Kidney capillary endothelial cell (primary cell): ENCODE results near the gene IMMP2L.

Source experiments
- DNase-seq: peaks from one replicate; pipeline ENCODE4 v3.0.0-alpha.2; 2018; ENCODE audit warnings: low spot score

Gene IMMP2L

DNA sequence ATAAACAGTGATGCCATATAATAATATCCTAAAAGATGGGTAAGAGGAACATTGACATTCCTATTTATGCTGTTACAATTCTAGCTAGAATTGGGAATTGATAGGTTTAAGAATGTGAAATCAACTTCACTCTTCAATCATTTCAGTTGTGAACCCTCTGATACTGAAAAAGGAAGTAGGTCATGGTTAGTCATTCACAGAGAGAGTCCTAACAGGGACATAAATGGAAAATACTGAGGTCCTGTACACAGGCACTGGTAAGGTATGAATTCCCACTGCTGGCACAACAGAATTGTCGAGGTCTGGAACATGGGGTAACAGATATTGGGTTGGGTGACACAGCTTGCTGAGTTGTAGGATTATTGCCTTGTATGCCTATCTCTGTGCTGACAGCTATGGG lies 760.8 kb downstream of the IMMP2L start:
- DNase-seq, result no peak

GRCh38 chr7:110800984-110801383 lies 761.3 kb downstream of the IMMP2L start:
- no peak for DNase-seq

- DNase-seq, result no peak
These were observed 764.6 kb downstream of the IMMP2L start for GRCh38 chr7:110797656-110798055.

DNA sequence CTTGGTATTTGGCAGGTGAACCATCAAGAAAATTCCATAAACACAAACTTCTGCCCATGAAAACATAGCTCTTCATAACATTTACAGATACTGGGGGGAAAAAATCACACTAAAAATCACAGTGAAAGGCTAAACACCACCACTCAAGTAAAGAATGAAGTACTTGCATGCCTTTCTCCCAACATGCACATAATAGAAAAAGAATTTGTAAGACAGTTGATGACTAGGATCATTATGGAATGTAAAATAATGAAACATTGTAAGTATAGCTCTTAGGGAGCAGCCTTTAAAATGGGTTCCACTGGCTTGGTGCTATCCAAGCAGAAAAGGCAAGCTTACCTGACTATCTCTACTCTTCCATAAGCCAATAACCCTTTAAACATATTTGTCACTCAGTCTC lies 771.3 kb downstream of the IMMP2L start:
- no peak for DNase-seq

GRCh38 chr7:110786328-110786965 lies 775.8 kb downstream of the IMMP2L start:
- no peak for DNase-seq

- DNase-seq, result no peak
These were observed 777.5 kb downstream of the IMMP2L start for GRCh38 chr7:110784749-110785148.

GRCh38 chr7:110780712-110781111 lies 781.6 kb downstream of the IMMP2L start:
- DNase-seq, result no peak

DNA sequence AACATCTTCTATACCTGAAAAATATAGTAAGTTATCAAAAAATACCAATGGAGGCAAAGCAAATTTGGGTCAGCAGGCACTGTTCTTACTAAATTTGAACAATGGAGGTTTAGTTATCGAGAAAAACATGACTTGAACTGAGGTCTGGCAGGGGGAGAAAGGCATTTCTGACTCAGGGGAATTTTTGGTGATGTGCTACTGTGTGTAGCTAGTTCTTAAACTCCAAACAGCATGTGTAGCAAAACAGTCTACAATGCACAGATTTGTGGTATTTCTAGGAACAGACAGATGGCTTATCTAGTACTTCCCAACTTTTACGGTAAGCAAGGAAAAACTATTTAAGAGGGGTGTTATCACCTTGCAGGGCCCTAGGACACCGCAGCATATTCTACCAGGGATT lies 783.0 kb downstream of the IMMP2L start:
- no peak for DNase-seq

- DNase-seq, result no peak
These were observed 787.2 kb downstream of the IMMP2L start for GRCh38 chr7:110775046-110775445.

DNA sequence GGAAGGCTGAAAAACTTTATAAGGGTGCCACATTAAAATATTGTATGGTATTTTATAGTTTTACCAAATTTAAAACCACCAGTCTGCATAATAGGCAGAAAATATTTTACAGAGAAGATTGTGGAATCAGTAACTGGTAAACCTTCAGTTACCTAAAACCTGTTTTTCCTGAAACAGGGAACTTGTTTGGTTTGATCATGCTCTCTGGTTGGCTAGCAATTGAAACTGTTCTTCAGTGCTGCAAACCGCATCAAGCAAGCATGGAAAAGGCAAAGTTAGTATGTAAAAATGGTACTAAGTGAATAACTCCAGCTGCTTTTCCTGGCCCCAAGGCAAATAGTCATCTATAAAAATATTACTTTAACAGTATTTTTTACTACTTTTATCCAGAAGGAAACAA lies 788.2 kb downstream of the IMMP2L start:
- no peak for DNase-seq

GRCh38 chr7:110772615-110773014 lies 789.7 kb downstream of the IMMP2L start:
- no peak for DNase-seq

DNA sequence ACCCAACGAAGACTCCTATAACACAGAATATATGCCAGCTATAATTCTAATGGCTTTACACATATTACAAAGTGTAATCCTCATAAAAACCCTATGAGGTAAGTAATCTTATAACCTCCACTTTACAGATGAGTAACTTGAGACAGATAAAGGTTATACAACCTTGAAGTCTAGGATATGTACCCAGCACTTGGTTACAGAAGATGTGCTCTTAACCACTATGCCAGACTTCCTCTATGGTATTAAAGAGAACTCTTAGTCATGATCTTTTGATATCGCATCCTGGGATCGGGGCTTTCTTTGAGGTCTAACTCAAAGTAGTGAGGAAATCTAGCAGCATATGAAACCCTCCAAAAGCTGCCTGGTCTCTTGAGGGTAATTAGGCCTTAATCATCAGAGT lies 790.6 kb downstream of the IMMP2L start:
- DNase-seq, result no peak

- DNase-seq, result no peak
These were observed 794.7 kb downstream of the IMMP2L start for GRCh38 chr7:110767550-110768110.

- no peak for DNase-seq
These were observed 795.4 kb downstream of the IMMP2L start for GRCh38 chr7:110766864-110767263.

GRCh38 chr7:110764852-110765251 lies 797.4 kb downstream of the IMMP2L start:
- DNase-seq, result no peak

DNA sequence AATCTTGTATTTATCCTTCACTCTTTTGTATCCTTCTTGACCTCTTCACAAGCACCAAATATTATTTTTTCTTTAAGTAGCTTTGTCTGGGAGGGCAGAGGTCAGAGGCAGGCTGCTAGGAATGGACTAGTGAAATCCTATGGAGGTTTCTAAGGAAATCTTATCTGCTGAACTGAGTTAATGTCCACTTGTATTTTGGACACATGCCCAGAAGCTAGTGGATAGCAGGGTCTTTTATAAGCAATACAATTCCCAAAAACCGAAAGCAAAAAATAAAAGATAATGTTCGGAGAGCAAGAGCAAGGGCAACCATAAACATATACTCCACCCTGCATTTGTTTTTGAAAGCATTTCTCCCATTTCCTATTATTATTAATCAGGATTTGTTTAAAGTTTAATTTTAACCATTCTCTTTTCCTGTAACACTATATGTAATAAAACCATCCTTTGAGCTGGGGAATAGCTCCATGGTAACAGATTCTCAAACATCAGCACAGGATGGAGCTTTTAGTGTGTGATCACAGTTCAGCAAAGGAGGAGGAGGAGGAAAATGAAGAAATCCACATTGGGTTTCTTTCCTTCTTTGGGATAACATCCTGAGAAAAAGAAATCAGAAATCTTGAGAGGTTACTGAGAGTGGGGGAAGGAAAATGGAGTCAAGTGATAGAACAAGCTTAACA lies 799.6 kb downstream of the IMMP2L start:
- DNase-seq, result no peak

- no peak for DNase-seq
These were observed 802.0 kb downstream of the IMMP2L start for GRCh38 chr7:110760341-110760740.

GRCh38 chr7:110759069-110759468 lies 803.2 kb downstream of the IMMP2L start:
- DNase-seq, result no peak

DNA sequence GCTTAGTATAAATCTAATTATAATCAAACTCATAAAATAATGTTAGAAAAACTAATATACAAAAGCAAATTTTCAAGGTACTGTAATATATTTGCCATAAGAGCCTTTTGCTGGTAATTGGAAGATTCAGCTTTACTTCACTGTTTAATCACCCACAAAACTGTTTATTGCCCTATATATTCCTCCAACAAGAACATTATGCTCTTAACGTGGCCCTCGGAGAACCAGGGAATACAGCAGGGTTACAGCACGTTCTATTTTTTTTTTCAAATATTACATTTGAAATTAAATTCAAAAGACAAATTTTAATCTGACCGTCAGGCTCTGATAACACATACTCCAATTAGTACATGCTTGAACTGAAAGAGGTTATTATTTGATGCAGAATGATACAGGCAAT lies 807.6 kb downstream of the IMMP2L start:
- no peak for DNase-seq

DNA sequence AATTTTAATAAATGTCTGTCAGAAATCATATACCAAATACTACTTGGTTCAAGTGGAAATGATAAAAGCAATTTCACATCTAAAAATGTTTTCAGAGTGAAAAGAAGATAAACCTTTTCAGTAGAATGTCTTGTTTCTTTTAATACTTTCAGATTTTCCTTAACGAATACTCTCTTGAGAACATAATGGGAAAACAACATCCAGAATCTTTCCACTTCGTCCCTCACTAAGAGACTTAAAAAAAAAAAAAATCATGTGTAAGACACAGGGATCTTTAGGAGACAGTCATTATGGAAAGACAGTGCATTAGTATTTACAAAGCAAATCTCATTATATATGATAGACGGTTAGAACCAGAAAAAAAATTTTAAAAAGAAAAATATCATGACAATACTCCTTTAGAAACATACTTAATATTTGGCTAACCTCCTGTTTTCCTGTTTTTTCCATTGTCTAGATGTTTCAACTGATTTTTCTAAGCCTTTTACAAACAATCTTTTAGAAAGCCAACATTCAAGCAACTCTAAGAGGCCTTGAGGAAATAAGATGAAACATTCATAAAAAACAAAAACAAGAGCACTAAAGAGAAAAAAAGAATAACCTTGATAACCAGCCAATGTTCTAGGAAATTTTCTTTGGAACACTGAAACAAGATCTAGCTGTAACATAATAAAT lies 811.2 kb downstream of the IMMP2L start:
- DNase-seq, result no peak

GRCh38 chr7:110733221-110733620 lies 829.1 kb downstream of the IMMP2L start:
- no peak for DNase-seq

- no peak for DNase-seq
These were observed 837.5 kb downstream of the IMMP2L start for GRCh38 chr7:110724811-110725210.

- DNase-seq, result no peak
These were observed 840.9 kb downstream of the IMMP2L start for GRCh38 chr7:110721395-110721794.
